ENCODE results near the gene SH3BP2. TPM values are rescaled to one million over a fixed set of nuclear protein-coding genes. Genes with fewer than 3 reads are reported as not detected.

SH3BP2 gene
- total RNA-seq, 1 experiment from 2014 or later, result 52.8 TPM

GRCh38 chr4:2832309-2832980 is 39.6 kb downstream of the SH3BP2 start:
- POLR2A ChIA-PET, result no interaction called here
- RAD21 ChIA-PET (ENCODE audit: low non-redundant PET in 1 of 2, low total read pairs in 2 of 2, uncharacterized antibody in 2 of 2, unreplicated experiment in 2 of 2), result no interaction called here
- BruUV-seq (replicated peaks), result no TSS peak

More at GRCh38 chr4:2832309-2832980, 39.6 kb downstream of the SH3BP2 start:
- Histone ChIP-seq H3K27ac (ENCODE audit: low read depth, low read length) (no peak overlapping the region), H3K9ac (ENCODE audit: low read length) (no peak overlapping the region), H3K9me3 (ENCODE audit: control insufficient read depth in 1 of 2, insufficient read depth in 1 of 2, low read depth in 1 of 2, low read length in 2 of 2) (no peaks in the 10 kb centered on the region), H4K20me1 (ENCODE audit: insufficient read depth) (no peaks in the 10 kb centered on the region), H3K27me3 (ENCODE audit: insufficient read depth, low read length) (no peaks in the 10 kb centered on the region), H3K4me1 (ENCODE audit: control insufficient read depth in 1 of 2, insufficient read depth in 2 of 2, low read length in 2 of 2) (no peaks in the 10 kb centered on the region), H3K4me2 (ENCODE audit: low read length) (no peak overlapping the region), H3K4me3 (replicated peaks in 1 of 2; ENCODE audit: low read depth in 1 of 2, low read length in 2 of 2) (no peak overlapping the region), H3K79me2 (ENCODE audit: insufficient read depth, low read length) (no peaks in the 10 kb centered on the region), H2AFZ (ENCODE audit: low read depth, low read length, poor library complexity, severe bottlenecking) (no peak overlapping the region), H3K9me2 (ENCODE audit: insufficient read depth) (no peaks in the 10 kb centered on the region), H3K36me3 (ENCODE audit: control insufficient read depth in 1 of 2, insufficient read depth in 2 of 2, low read length in 2 of 2) (peaks cover 0 to 25% of the 10 kb centered on the region in 2 experiments; a peak in 2 of 4 replicates)
- DNase-seq (ENCODE audit: low read depth, low spot score) (no peak), ATAC-seq (no peak)
- TF ChIP-seq ZNF274 (IDR thresholded peaks at IDR 0.05; ENCODE audit: low read depth, low read length) (no peak), SRF (IDR thresholded peaks at IDR 0.05; ENCODE audit: low read depth) (no peak), RAD21 (IDR thresholded peaks at IDR 0.05; ENCODE audit: low read depth) (no peak), EZH2phosphoT487 (IDR thresholded peaks at IDR 0.05; ENCODE audit: borderline replicate concordance) (no peak), POLR2A (IDR thresholded peaks at IDR 0.05; ENCODE audit: borderline replicate concordance, extremely low read depth, insufficient read depth, insufficient read length) (no peak), EZH2 (IDR thresholded peaks at IDR 0.05) (no peak), FOSL1 (IDR thresholded peaks at IDR 0.05; ENCODE audit: low read depth) (no peak), JUND (IDR thresholded peaks at IDR 0.05) (no peak), EGR1 (IDR thresholded peaks at IDR 0.05; ENCODE audit: low read depth) (no peak), CBX3 (IDR thresholded peaks at IDR 0.05; ENCODE audit: low read depth) (no peak), TCF7L2 (IDR thresholded peaks at IDR 0.05; ENCODE audit: borderline replicate concordance, extremely low read depth, insufficient read depth, insufficient read length) (no peak), MAX (IDR thresholded peaks at IDR 0.05) (no peak), POLR2AphosphoS5 (IDR thresholded peaks at IDR 0.05; ENCODE audit: low read depth, low read length) (no peak), REST (IDR thresholded peaks at IDR 0.05; ENCODE audit: low read depth) (no peak), ELF1 (IDR thresholded peaks at IDR 0.05; ENCODE audit: borderline replicate concordance, low read depth) (no peak)
- TF ChIP-seq, protein P1, sequence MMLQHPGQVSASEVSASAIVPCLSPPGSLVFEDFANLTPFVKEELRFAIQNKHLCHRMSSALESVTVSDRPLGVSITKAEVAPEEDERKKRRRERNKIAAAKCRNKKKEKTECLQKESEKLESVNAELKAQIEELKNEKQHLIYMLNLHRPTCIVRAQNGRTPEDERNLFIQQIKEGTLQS (IDR thresholded peaks at IDR 0.05), result no peak
- TF ChIP-seq, protein P2, sequence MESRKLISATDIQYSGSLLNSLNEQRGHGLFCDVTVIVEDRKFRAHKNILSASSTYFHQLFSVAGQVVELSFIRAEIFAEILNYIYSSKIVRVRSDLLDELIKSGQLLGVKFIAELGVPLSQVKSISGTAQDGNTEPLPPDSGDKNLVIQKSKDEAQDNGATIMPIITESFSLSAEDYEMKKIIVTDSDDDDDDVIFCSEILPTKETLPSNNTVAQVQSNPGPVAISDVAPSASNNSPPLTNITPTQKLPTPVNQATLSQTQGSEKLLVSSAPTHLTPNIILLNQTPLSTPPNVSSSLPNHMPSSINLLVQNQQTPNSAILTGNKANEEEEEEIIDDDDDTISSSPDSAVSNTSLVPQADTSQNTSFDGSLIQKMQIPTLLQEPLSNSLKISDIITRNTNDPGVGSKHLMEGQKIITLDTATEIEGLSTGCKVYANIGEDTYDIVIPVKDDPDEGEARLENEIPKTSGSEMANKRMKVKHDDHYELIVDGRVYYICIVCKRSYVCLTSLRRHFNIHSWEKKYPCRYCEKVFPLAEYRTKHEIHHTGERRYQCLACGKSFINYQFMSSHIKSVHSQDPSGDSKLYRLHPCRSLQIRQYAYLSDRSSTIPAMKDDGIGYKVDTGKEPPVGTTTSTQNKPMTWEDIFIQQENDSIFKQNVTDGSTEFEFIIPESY (IDR thresholded peaks at IDR 0.05; ENCODE audit: extremely low read depth, insufficient replicate concordance, low read length), result no peak
- TF ChIP-seq, protein P3, sequence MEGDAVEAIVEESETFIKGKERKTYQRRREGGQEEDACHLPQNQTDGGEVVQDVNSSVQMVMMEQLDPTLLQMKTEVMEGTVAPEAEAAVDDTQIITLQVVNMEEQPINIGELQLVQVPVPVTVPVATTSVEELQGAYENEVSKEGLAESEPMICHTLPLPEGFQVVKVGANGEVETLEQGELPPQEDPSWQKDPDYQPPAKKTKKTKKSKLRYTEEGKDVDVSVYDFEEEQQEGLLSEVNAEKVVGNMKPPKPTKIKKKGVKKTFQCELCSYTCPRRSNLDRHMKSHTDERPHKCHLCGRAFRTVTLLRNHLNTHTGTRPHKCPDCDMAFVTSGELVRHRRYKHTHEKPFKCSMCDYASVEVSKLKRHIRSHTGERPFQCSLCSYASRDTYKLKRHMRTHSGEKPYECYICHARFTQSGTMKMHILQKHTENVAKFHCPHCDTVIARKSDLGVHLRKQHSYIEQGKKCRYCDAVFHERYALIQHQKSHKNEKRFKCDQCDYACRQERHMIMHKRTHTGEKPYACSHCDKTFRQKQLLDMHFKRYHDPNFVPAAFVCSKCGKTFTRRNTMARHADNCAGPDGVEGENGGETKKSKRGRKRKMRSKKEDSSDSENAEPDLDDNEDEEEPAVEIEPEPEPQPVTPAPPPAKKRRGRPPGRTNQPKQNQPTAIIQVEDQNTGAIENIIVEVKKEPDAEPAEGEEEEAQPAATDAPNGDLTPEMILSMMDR (IDR thresholded peaks at IDR 0.05 in 2 of 3, conservative IDR thresholded peaks at IDR 0.05 in 1 of 3; ENCODE audit: borderline replicate concordance in 1 of 3, insufficient read depth in 1 of 3, low read depth in 2 of 3, low read length in 2 of 3), result no peak
- CTCF ChIA-PET, result no interaction called here
- intact Hi-C loops (cut with micrococcal nuclease), result no loop called here
